ENCODE results near the gene IQSEC3.

Gene IQSEC3

GRCh38 chr12:154058-154457 lies 87.5 kb downstream of the IQSEC3 start:
- CTCF ChIA-PET: interaction anchor here (0.9 to 4.1 kb wide), 19 partner anchors 8 to 74 kb away, joined by 3 to 40 read pairs (median 4); no protein-coding TSS in a partner anchor
- H3K4me3 ChIP-seq (ENCODE audit: control insufficient read depth in 1 of 7, extremely low read depth in 1 of 7, insufficient read depth in 4 of 7, low read depth in 2 of 7, low read length in 6 of 7): no peak overlapping the region
- whole genome bisulfite sequencing (ENCODE audit: insufficient coverage): 96% methylated on average over 11 of the region's 12 CpGs

GRCh38 chr12:155006-155405 lies 88.4 kb downstream of the IQSEC3 start:
- ChIA-PET POLR2A (interaction anchor here (0.8 kb wide), 1 partner anchor 17 kb away, joined by 3 read pairs; no protein-coding TSS in a partner anchor), CTCF (interaction anchor here (0.8 to 2.1 kb wide), 4 partner anchors 13 to 40 kb away, joined by 3 to 6 read pairs (median 4); no protein-coding TSS in a partner anchor)
- Histone ChIP-seq H3K27me3 (replicated peaks in 2 of 5; ENCODE audit: control insufficient read depth in 4 of 5, insufficient read depth in 5 of 5, low read length in 4 of 5) (no peaks in the 10 kb centered on the region), H3K4me1 (ENCODE audit: control extremely low read depth in 1 of 4, control insufficient read depth in 4 of 4, insufficient read depth in 4 of 4, low read length in 3 of 4) (peaks cover 0 to 12% (median 9%) of the 10 kb centered on the region in 4 experiments), H3K9me3 (ENCODE audit: control extremely low read depth in 1 of 5, control insufficient read depth in 4 of 5, insufficient read depth in 2 of 5, low read depth in 1 of 5, low read length in 4 of 5) (no peaks in the 10 kb centered on the region), H3K36me3 (ENCODE audit: control insufficient read depth in 4 of 4, insufficient read depth in 4 of 4, low read length in 3 of 4) (peaks cover 0 to 8% (median 0%) of the 10 kb centered on the region in 4 experiments), H3K27ac (ENCODE audit: insufficient read depth in 1 of 2, low read depth in 1 of 2, low read length in 2 of 2, poor library complexity in 1 of 2, severe bottlenecking in 2 of 2) (no peak overlapping the region), H3K4me3 (ENCODE audit: control insufficient read depth in 1 of 7, extremely low read depth in 1 of 7, insufficient read depth in 4 of 7, low read depth in 2 of 7, low read length in 6 of 7) (no peak overlapping the region)
- WGBS (ENCODE audit: insufficient coverage): 100% methylated on average over 9 of the region's 9 CpGs
- DNase-seq: no peak

More at GRCh38 chr12:154058-154457, 87.5 kb downstream of the IQSEC3 start:
- Histone ChIP-seq H3K27me3 (replicated peaks in 2 of 5; ENCODE audit: control insufficient read depth in 4 of 5, insufficient read depth in 5 of 5, low read length in 4 of 5) (no peaks in the 10 kb centered on the region), H3K27ac (ENCODE audit: insufficient read depth in 1 of 2, low read depth in 1 of 2, low read length in 2 of 2, poor library complexity in 1 of 2, severe bottlenecking in 2 of 2) (no peak overlapping the region), H3K4me1 (ENCODE audit: control extremely low read depth in 1 of 4, control insufficient read depth in 4 of 4, insufficient read depth in 4 of 4, low read length in 3 of 4) (peaks cover 0 to 12% (median 7%) of the 10 kb centered on the region in 4 experiments), H3K9me3 (ENCODE audit: control extremely low read depth in 1 of 5, control insufficient read depth in 4 of 5, insufficient read depth in 2 of 5, low read depth in 1 of 5, low read length in 4 of 5) (no peaks in the 10 kb centered on the region), H3K36me3 (ENCODE audit: control insufficient read depth in 4 of 4, insufficient read depth in 4 of 4, low read length in 3 of 4) (peaks cover 0 to 8% (median 0%) of the 10 kb centered on the region in 4 experiments)
- POLR2A ChIA-PET: no interaction called here
- DNase-seq: no peak

GRCh38 chr12:155646-156045 lies 89.1 kb downstream of the IQSEC3 start:
- Histone ChIP-seq H3K36me3 (ENCODE audit: control insufficient read depth in 4 of 4, insufficient read depth in 4 of 4, low read length in 3 of 4) (peaks cover 0 to 8% (median 0%) of the 10 kb centered on the region in 4 experiments), H3K27me3 (replicated peaks in 2 of 5; ENCODE audit: control insufficient read depth in 4 of 5, insufficient read depth in 5 of 5, low read length in 4 of 5) (no peaks in the 10 kb centered on the region), H3K27ac (ENCODE audit: insufficient read depth in 1 of 2, low read depth in 1 of 2, low read length in 2 of 2, poor library complexity in 1 of 2, severe bottlenecking in 2 of 2) (no peak overlapping the region), H3K4me1 (ENCODE audit: control extremely low read depth in 1 of 4, control insufficient read depth in 4 of 4, insufficient read depth in 4 of 4, low read length in 3 of 4) (peaks cover 0 to 12% (median 9%) of the 10 kb centered on the region in 4 experiments), H3K4me3 (ENCODE audit: control insufficient read depth in 1 of 7, extremely low read depth in 1 of 7, insufficient read depth in 4 of 7, low read depth in 2 of 7, low read length in 6 of 7) (no peak overlapping the region), H3K9me3 (ENCODE audit: control extremely low read depth in 1 of 5, control insufficient read depth in 4 of 5, insufficient read depth in 2 of 5, low read depth in 1 of 5, low read length in 4 of 5) (no peaks in the 10 kb centered on the region)
- ChIA-PET POLR2A (no interaction called here), CTCF (interaction anchor here (0.8 to 2.1 kb wide), 4 partner anchors 13 to 41 kb away, joined by 3 to 6 read pairs (median 4); no protein-coding TSS in a partner anchor)
- 93% methylated on average over 8 of the region's 8 CpGs for WGBS (ENCODE audit: insufficient coverage)
- no peak for DNase-seq

- POLR2A ChIA-PET: no interaction called here
- Histone ChIP-seq H3K4me3 (ENCODE audit: control insufficient read depth in 1 of 7, extremely low read depth in 1 of 7, insufficient read depth in 4 of 7, low read depth in 2 of 7, low read length in 6 of 7) (no peak overlapping the region), H3K27ac (ENCODE audit: insufficient read depth in 1 of 2, low read depth in 1 of 2, low read length in 2 of 2, poor library complexity in 1 of 2, severe bottlenecking in 2 of 2) (no peak overlapping the region), H3K4me1 (ENCODE audit: control extremely low read depth in 1 of 4, control insufficient read depth in 4 of 4, insufficient read depth in 4 of 4, low read length in 3 of 4) (peaks cover 0 to 12% (median 9%) of the 10 kb centered on the region in 4 experiments), H3K9me3 (ENCODE audit: control extremely low read depth in 1 of 5, control insufficient read depth in 4 of 5, insufficient read depth in 2 of 5, low read depth in 1 of 5, low read length in 4 of 5) (no peaks in the 10 kb centered on the region), H3K36me3 (ENCODE audit: control insufficient read depth in 4 of 4, insufficient read depth in 4 of 4, low read length in 3 of 4) (peaks cover 0 to 8% (median 0%) of the 10 kb centered on the region in 4 experiments), H3K27me3 (replicated peaks in 2 of 5; ENCODE audit: control insufficient read depth in 4 of 5, insufficient read depth in 5 of 5, low read length in 4 of 5) (no peaks in the 10 kb centered on the region)
- WGBS (ENCODE audit: insufficient coverage): 93% methylated on average over 9 of the region's 13 CpGs
- CTCF ChIA-PET: interaction anchor here (1.1 to 2.1 kb wide), 4 partner anchors 11 to 100 kb away, joined by 3 to 6 read pairs (median 4); no protein-coding TSS in a partner anchor
- no peak for DNase-seq
Observed at GRCh38 chr12:156945-157344, 90.4 kb downstream of the IQSEC3 start.

- ChIA-PET POLR2A (no interaction called here), CTCF (interaction anchor here (0.6 to 2.6 kb wide), 7 partner anchors 11 to 101 kb away, joined by 3 to 15 read pairs (median 4); no protein-coding TSS in a partner anchor)
- DNase-seq: no peak
- Histone ChIP-seq H3K4me1 (ENCODE audit: control extremely low read depth in 1 of 4, control insufficient read depth in 4 of 4, insufficient read depth in 4 of 4, low read length in 3 of 4) (peaks cover 0 to 11% (median 8%) of the 10 kb centered on the region in 4 experiments), H3K9me3 (ENCODE audit: control extremely low read depth in 1 of 5, control insufficient read depth in 4 of 5, insufficient read depth in 2 of 5, low read depth in 1 of 5, low read length in 4 of 5) (no peaks in the 10 kb centered on the region), H3K4me3 (ENCODE audit: control insufficient read depth in 1 of 7, extremely low read depth in 1 of 7, insufficient read depth in 4 of 7, low read depth in 2 of 7, low read length in 6 of 7) (no peak overlapping the region), H3K36me3 (ENCODE audit: control insufficient read depth in 4 of 4, insufficient read depth in 4 of 4, low read length in 3 of 4) (peaks cover 0 to 8% (median 0%) of the 10 kb centered on the region in 4 experiments), H3K27me3 (replicated peaks in 2 of 5; ENCODE audit: control insufficient read depth in 4 of 5, insufficient read depth in 5 of 5, low read length in 4 of 5) (no peaks in the 10 kb centered on the region), H3K27ac (ENCODE audit: insufficient read depth in 1 of 2, low read depth in 1 of 2, low read length in 2 of 2, poor library complexity in 1 of 2, severe bottlenecking in 2 of 2) (no peak overlapping the region)
- WGBS (ENCODE audit: insufficient coverage): 97% methylated on average over 11 of the region's 12 CpGs
Observed at GRCh38 chr12:157644-158043, 91.1 kb downstream of the IQSEC3 start.

GRCh38 chr12:159156-159782 lies 92.7 kb downstream of the IQSEC3 start:
- POLR2A ChIA-PET: no interaction called here
- Histone ChIP-seq H3K36me3 (ENCODE audit: control insufficient read depth in 4 of 4, insufficient read depth in 4 of 4, low read length in 3 of 4) (peaks cover 0 to 8% (median 0%) of the 10 kb centered on the region in 4 experiments), H3K4me3 (ENCODE audit: control insufficient read depth in 1 of 7, extremely low read depth in 1 of 7, insufficient read depth in 4 of 7, low read depth in 2 of 7, low read length in 6 of 7) (no peak overlapping the region), H3K9me3 (ENCODE audit: control extremely low read depth in 1 of 5, control insufficient read depth in 4 of 5, insufficient read depth in 2 of 5, low read depth in 1 of 5, low read length in 4 of 5) (no peaks in the 10 kb centered on the region), H3K27me3 (replicated peaks in 2 of 5; ENCODE audit: control insufficient read depth in 4 of 5, insufficient read depth in 5 of 5, low read length in 4 of 5) (no peaks in the 10 kb centered on the region), H3K27ac (ENCODE audit: insufficient read depth in 1 of 2, low read depth in 1 of 2, low read length in 2 of 2, poor library complexity in 1 of 2, severe bottlenecking in 2 of 2) (no peak overlapping the region), H3K4me1 (ENCODE audit: control extremely low read depth in 1 of 4, control insufficient read depth in 4 of 4, insufficient read depth in 4 of 4, low read length in 3 of 4) (peaks cover 0 to 11% (median 0%) of the 10 kb centered on the region in 4 experiments)
- DNase-seq: no peak
- WGBS (ENCODE audit: insufficient coverage): 82% methylated on average over 4 of the region's 7 CpGs
- CTCF ChIA-PET: interaction anchor here (1.1 to 2.6 kb wide), 8 partner anchors 8 to 74 kb away, joined by 3 to 15 read pairs (median 4); no protein-coding TSS in a partner anchor

GRCh38 chr12:160858-161257 lies 94.3 kb downstream of the IQSEC3 start:
- peaks cover 0 to 18% (median 0%) of the 10 kb centered on the region in 4 experiments for H3K4me1 ChIP-seq (ENCODE audit: control extremely low read depth in 1 of 4, control insufficient read depth in 4 of 4, insufficient read depth in 4 of 4, low read length in 3 of 4)
- ChIA-PET POLR2A (no interaction called here), CTCF (interaction anchor here (1.0 to 2.4 kb wide), 2 partner anchors 8 to 10 kb away, joined by 3 to 9 read pairs; no protein-coding TSS in a partner anchor)
- H3K4me3 ChIP-seq (ENCODE audit: control insufficient read depth in 1 of 7, extremely low read depth in 1 of 7, insufficient read depth in 4 of 7, low read depth in 2 of 7, low read length in 6 of 7): no peak overlapping the region
- H3K27me3 ChIP-seq (replicated peaks in 2 of 5; ENCODE audit: control insufficient read depth in 4 of 5, insufficient read depth in 5 of 5, low read length in 4 of 5): no peaks in the 10 kb centered on the region
- 80% methylated on average over 5 of the region's 9 CpGs for WGBS (ENCODE audit: insufficient coverage)
- no peak for DNase-seq
- H3K9me3 ChIP-seq (ENCODE audit: control extremely low read depth in 1 of 5, control insufficient read depth in 4 of 5, insufficient read depth in 2 of 5, low read depth in 1 of 5, low read length in 4 of 5): no peaks in the 10 kb centered on the region
- H3K36me3 ChIP-seq (ENCODE audit: control insufficient read depth in 4 of 4, insufficient read depth in 4 of 4, low read length in 3 of 4): peaks cover 0 to 17% (median 0%) of the 10 kb centered on the region in 4 experiments
- H3K27ac ChIP-seq (ENCODE audit: insufficient read depth in 1 of 2, low read depth in 1 of 2, low read length in 2 of 2, poor library complexity in 1 of 2, severe bottlenecking in 2 of 2): no peak overlapping the region

All from common myeloid progenitor, CD34-positive (primary cell).